NCI-H345 (cell line): ENCODE data around the gene HNF1A.

ENCODE experiments used
- DNase-seq: peaks from one replicate; lab custom pipeline; 2025; lab: John Stamatoyannopoulos, UW

HNF1A gene

GRCh38 chr12:120959111-120959878 is 19.0 kb upstream of the HNF1A start:
- DNase-seq: no peak

- DNase-seq: no peak
Observed at GRCh38 chr12:120960657-120961056, 17.7 kb upstream of the HNF1A start.

DNA sequence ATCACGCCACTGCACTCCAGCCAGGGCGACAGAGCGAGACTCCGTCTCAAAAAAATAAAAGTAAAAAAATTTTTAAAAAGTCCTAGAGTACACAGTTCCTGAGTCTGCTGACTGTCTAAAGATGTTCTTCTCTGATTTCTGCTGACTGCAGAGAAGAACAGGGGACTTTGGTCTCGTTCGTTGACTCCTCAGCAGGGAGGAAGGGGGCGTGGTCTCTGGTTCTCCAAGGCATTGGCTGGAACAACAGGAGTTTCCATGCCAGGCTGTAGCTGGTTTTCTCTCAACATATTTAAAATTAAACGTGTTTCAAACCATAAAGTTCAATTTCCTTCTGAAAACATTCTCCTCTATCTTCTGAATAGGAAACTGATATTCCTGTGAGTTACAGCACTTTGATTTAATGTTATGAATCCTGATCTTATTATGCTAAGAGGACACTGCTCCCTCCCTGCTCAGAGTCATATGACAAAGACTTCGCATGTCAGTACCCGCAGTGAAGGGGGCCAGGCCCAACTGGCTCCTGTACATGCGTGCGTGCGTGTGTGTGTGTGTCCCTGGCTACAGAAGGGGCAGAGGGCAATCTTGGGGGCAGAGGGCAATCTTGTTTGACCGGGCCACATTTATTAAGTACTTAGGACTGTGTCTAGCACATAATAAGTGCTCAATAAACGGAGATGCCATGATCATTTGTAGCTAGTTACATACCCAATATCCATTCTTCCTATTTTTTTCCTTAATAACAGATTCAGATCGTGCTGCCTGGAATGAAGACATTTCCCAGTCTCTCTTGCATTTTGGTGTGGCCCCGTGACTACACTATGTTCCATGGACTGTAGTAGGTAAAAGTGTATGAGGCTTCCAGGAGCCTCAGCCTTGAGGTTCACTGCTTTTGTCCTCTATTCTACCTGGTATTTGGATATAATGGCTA is 16.5 kb upstream of the HNF1A start:
- no peak for DNase-seq

GRCh38 chr12:120962532-120963020 is 15.8 kb upstream of the HNF1A start:
- no peak for DNase-seq

GRCh38 chr12:120964298-120964697 is 14.0 kb upstream of the HNF1A start:
- no peak for DNase-seq

GRCh38 chr12:120965534-120966091 is 12.7 kb upstream of the HNF1A start:
- DNase-seq: no peak

DNA sequence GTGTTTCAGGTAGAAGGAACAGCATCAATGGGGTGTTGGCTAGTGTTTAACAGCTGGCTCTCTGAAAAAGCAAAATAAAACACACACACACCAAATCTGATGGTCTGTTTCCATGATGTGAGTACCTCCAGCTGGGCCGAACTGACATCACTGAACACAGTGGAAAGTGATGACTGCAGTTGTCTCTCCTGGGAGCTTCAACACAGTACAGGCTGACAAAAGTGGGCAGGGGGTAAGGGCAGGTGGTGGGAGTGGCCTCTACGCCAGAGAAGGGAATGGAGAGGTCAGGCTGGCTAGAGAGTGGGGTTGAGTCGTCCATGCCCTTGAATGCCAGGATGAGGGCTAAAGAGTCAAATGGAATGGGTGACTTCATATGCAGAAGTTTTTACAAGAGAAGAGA is 8.0 kb upstream of the HNF1A start:
- DNase-seq: no peak

- DNase-seq: peak; percentile 47
Observed at GRCh38 chr12:120971299-120972180, 6.8 kb upstream of the HNF1A start.

- peak; percentile 28 for DNase-seq
Observed at GRCh38 chr12:120972870-120973543, 5.3 kb upstream of the HNF1A start.

- DNase-seq: no peak
Observed at GRCh38 chr12:120977531-120978295, 630 bp upstream of the HNF1A start.

- no peak for DNase-seq
Observed at GRCh38 chr12:120979220-120979861, 998 bp downstream of the HNF1A start.

DNA sequence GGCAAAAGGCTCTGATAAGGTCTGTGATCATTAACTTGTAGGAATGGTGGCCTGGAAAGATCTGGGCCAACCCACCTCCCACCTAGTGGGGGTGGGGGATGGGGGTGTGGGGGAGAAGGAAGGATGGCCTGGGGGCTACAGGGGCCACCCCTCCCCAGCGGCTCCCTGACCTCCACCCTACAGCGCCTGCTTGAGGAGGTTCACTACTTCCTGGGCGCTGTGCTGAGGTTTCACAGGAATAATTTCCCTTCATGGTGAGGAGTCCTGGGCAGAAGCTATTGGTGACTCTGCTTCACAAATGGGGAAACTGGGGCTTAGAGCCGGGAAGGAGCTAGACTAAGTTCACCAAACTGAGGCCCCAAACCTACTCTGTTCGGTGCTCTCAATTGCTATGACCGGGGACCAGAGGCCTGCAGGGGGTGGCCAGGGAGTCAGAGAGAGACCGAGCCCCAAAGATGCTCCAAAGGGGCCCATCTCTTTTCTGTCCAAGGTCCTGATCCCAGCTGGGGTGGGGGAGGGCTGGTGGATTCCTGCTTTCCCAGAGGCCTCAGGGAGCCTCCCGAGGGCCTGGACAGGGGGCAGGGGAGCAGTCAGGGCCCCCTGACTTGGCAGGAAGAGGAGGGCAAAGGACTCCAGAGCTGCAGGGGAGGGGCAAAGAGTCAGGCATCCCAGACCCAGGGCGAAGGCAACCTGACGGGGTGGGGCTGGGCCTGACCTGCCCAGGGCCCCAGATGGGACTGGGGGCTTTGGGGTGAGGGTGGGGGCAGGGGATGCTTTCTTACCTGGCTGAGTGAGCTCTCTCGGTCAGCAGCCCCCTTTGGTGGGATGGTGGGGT is 1.7 kb downstream of the HNF1A start:
- DNase-seq: no peak

GRCh38 chr12:120980800-120981368 is 2.5 kb downstream of the HNF1A start:
- DNase-seq: no peak

GRCh38 chr12:120981407-120981941 is 3.1 kb downstream of the HNF1A start:
- no peak for DNase-seq

DNA sequence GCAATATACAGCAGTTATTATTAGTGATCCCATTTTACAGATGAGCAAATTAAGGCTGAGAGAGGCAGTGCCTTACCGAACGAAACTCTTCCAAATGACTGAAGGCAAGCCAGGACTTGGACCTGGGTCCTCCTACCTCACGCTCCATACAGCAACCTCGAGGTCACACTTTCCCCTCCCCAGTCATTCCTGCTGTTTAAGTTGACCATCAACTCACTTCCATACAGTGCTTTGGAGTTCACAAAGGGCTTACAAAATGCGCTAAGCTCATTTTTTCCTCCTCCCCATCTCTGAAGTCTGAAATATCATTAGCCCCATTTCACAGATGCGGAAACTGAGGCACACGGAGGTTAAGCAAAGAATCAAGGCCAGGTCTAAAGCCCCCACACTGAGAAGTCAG is 4.3 kb downstream of the HNF1A start:
- no peak for DNase-seq

DNA sequence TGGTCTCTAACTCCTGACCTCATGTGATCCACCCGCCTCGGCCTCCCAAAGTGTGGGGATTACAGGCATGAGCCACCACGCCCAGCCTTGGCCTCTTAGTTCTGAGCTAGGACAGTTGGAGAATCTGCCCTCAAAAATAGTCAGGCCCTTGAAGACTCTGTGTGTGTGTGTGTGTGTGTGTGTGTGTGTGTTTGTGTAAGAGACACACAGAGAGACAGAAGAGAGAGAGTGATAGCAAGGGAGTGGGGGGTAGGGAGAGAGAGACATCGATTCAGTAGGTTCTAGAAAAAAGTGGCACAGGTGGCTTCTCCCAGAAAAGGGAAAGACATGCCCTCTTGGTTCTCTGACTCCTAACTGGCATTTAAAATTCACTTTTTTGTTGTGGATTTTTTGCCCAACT is 5.4 kb downstream of the HNF1A start:
- DNase-seq: no peak

DNA sequence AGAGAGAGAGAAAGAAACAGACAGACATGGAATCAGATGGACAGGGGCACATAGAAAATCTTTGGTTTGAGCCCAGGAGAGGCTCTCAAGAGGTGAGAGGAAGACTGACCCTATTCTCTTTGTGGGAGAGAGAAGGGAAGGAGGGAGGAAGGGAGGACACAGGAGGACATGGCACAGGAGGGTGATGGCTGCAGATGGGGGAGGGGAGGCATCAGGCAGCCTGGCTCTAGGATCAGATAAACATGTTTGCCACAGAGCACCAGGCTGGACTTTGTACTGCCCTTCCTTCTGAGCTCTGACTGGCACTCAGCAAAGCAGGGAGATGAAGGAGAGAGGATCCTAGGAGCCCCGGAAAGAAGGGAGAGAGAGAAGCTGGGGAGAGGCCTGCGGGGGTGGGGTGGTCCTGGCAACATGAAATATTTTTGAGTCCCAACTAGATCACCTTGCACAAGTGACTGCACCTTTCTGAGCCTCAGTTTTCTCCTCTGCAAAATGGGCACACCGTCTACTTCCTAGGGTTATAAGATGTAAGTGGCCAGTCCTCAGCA is 6.1 kb downstream of the HNF1A start:
- no peak for DNase-seq

- DNase-seq: no peak
Observed at GRCh38 chr12:120988234-120988633, 9.9 kb downstream of the HNF1A start.
